A673 (cell line): ENCODE data around the gene THOC5.

ENCODE experiments used
- CTCF ChIP-seq: fragments of 300-800, 200-600 bp; sonication (generic); conservative IDR thresholded peaks from 2 replicates; pipeline ENCODE4 v1.5.1; 2017; ENCODE audit warnings: low read depth, mild to moderate bottlenecking, antibody characterized with exemption, low read length, moderate library complexity, mixed read lengths
- EZH2 ChIP-seq: fragments of 200-600 bp; sonication (generic); IDR thresholded peaks from 2 replicates; pipeline ENCODE4 v1.6.1; 2017; ENCODE audit warnings: borderline replicate concordance, low read depth, mild to moderate bottlenecking, mixed read lengths, antibody characterized with exemption, low read length; ENCODE audit not compliant: poor library complexity, severe bottlenecking

DNA sequence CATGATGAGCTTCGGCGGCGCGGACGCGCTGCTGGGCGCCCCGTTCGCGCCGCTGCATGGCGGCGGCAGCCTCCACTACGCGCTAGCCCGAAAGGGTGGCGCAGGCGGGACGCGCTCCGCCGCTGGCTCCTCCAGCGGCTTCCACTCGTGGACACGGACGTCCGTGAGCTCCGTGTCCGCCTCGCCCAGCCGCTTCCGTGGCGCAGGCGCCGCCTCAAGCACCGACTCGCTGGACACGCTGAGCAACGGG, 73.4 kb downstream of the THOC5 start:
- TF ChIP-seq CTCF (no peak), EZH2 (no peak)
